ENCODE data around the gene GGPS1.

DNA sequence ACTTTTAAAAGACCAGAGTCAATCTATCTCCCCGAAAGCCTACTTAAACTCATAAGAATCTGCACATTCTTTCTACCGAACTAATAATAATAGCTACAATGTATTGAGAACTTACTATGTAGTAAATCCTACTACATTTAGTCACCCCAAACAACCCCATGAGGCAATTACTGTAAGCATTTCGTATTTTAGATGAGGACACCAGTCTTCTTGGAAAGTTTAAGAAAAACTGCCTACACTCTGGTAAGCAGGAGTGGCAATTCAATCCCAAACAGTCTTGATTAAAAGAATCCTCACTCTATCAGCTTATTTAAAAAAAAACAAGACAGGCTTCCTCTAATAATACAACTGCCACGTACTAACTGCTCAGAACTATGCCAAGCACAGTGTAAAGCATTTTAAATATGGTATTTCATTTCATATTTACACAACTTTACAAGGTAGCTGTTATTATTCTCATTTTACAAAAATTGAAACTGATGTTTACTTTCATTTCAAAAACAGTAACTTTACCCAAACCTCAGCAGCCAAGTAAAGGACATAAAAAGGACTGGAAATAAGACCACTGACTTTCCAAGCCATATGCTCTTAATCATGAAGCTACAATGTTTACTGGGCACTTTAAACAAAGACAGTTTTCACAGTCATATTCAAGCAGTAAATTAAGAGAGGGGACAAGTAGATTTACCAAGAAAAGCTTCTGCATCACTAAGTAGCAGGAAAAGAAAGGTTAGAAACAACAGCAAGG lies 14.3 kb upstream of the GGPS1 start:
- TF ChIP-seq, protein P1, sequence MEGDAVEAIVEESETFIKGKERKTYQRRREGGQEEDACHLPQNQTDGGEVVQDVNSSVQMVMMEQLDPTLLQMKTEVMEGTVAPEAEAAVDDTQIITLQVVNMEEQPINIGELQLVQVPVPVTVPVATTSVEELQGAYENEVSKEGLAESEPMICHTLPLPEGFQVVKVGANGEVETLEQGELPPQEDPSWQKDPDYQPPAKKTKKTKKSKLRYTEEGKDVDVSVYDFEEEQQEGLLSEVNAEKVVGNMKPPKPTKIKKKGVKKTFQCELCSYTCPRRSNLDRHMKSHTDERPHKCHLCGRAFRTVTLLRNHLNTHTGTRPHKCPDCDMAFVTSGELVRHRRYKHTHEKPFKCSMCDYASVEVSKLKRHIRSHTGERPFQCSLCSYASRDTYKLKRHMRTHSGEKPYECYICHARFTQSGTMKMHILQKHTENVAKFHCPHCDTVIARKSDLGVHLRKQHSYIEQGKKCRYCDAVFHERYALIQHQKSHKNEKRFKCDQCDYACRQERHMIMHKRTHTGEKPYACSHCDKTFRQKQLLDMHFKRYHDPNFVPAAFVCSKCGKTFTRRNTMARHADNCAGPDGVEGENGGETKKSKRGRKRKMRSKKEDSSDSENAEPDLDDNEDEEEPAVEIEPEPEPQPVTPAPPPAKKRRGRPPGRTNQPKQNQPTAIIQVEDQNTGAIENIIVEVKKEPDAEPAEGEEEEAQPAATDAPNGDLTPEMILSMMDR (conservative IDR thresholded peaks at IDR 0.05 in 1 of 2, IDR thresholded peaks at IDR 0.05 in 1 of 2; ENCODE audit: extremely low read depth in 1 of 2, insufficient read depth in 1 of 2, low read depth in 1 of 2, low read length in 2 of 2), result no peak
- TF ChIP-seq EZH2 (IDR thresholded peaks at IDR 0.05; ENCODE audit: borderline replicate concordance, low read length), result no peak

All from mammary epithelial cell (primary cell).